RWPE1 (cell line): Measurements from ENCODE around the gene ECE1.

Source experiments
- CTCF ChIA-PET: fragments of 350-600 bp; sonication (Branson Sonifier 250); formaldehyde crosslinking; extraction: SDS; loops from one replicate; lab custom pipeline; 2021; lab: Yijun Ruan, JAX
- POLR2A ChIA-PET: fragments of 400-600 bp; formaldehyde crosslinking; extraction: SDS; loops from one replicate; lab custom pipeline; 2020; ENCODE audit warnings: antibody characterized with exemption; ENCODE audit not compliant: low non-redundant PET; lab: Yijun Ruan, JAX
- DNase-seq: peaks from one replicate; pipeline ENCODE4 v3.0.0; 2012; ENCODE audit warnings: low spot score
- H3K27ac ChIP-seq: fragments of 450-650 bp; 2 replicates; pipeline ENCODE4 v1.5.1; 2017
- CTCF ChIP-seq: fragments of 450-650 bp; conservative IDR thresholded peaks from 2 replicates; pipeline ENCODE4 v1.5.1; 2017; ENCODE audit warnings: low read depth, mild to moderate bottlenecking

ECE1 gene

GRCh38 chr1:21325731-21326387 is 35.6 kb upstream of the ECE1 start:
- CTCF ChIA-PET, result interaction anchor here (0.6 to 1.0 kb wide), 3 partner anchors 43 to 168 kb away, joined by 3 to 4 read pairs (median 4); no protein-coding TSS in a partner anchor
- peak overlapping the region; percentile 98 for H3K27ac ChIP-seq
- POLR2A ChIA-PET, result no interaction called here
- no peak for DNase-seq
- no peak for TF ChIP-seq CTCF

- TF ChIP-seq CTCF, result no peak
- ChIA-PET POLR2A (interaction anchor here (1.1 kb wide), 1 partner anchor 20 kb away, joined by 4 read pairs; no protein-coding TSS in a partner anchor), CTCF (interaction anchor here (0.6 to 1.0 kb wide), 4 partner anchors 43 to 167 kb away, joined by 3 to 4 read pairs (median 4); no protein-coding TSS in a partner anchor)
- no peak for DNase-seq
- peak overlapping the region; percentile 98 for H3K27ac ChIP-seq
Measured at GRCh38 chr1:21325231-21325718, 35.0 kb upstream of the ECE1 start.

GRCh38 chr1:21324368-21325141 is 34.3 kb upstream of the ECE1 start:
- ChIA-PET POLR2A (interaction anchor here (1.1 kb wide), 1 partner anchor 21 kb away, joined by 4 read pairs; no protein-coding TSS in a partner anchor), CTCF (interaction anchor here (0.6 to 1.3 kb wide), 6 partner anchors 12 to 123 kb away, joined by 3 to 5 read pairs (median 3); no protein-coding TSS in a partner anchor)
- DNase-seq, result peak; percentile 83
- H3K27ac ChIP-seq, result peak overlapping the region; percentile 98
- TF ChIP-seq CTCF, result no peak

GRCh38 chr1:21323091-21323490 is 32.8 kb upstream of the ECE1 start:
- DNase-seq, result no peak
- ChIA-PET CTCF (interaction anchor here (0.6 kb wide), 1 partner anchor 27 kb away, joined by 3 read pairs; no protein-coding TSS in a partner anchor), POLR2A (no interaction called here)
- peak overlapping the region; percentile 98 for H3K27ac ChIP-seq
- TF ChIP-seq CTCF, result no peak

- POLR2A ChIA-PET, result no interaction called here
- TF ChIP-seq CTCF, result no peak
- CTCF ChIA-PET, result interaction anchor here (0.6 kb wide), 1 partner anchor 27 kb away, joined by 3 read pairs; no protein-coding TSS in a partner anchor
- H3K27ac ChIP-seq, result peak overlapping the region; percentile 98
- no peak for DNase-seq
Measured at GRCh38 chr1:21322681-21323016, 32.4 kb upstream of the ECE1 start.

GRCh38 chr1:21321963-21322680 is 31.9 kb upstream of the ECE1 start:
- POLR2A ChIA-PET, result no interaction called here
- peak overlapping the region; percentile 98 for H3K27ac ChIP-seq
- no peak for TF ChIP-seq CTCF
- no peak for DNase-seq
- CTCF ChIA-PET, result no interaction called here
